Endothelial cell of umbilical vein (primary cell): ENCODE results near the gene CAMKMT. TPM values are rescaled to one million over a fixed set of nuclear protein-coding genes. Genes with fewer than 3 reads are reported as not detected.

ENCODE experiments used
- BruUV-seq: library from RNA; stranded (reverse); fragments of 400-500 nt; replicated peaks from 2 replicates; lab custom pipeline; 2021; lab: Mats Ljungman, UMichigan
- CTCF ChIA-PET: fragments of 300-600, 350-600 bp; sonication (Branson Sonifier 250); formaldehyde crosslinking; loops from one replicate; lab custom pipeline; 2021; ENCODE audit warnings: antibody characterized with exemption, inconsistent platforms; lab: Charles Lee
- POLR2A ChIA-PET: fragments of 300-600, 350-600 bp; sonication (Branson Sonifier 250); formaldehyde crosslinking; loops from one replicate; lab custom pipeline; 2021; ENCODE audit warnings: antibody characterized with exemption, inconsistent platforms; lab: Charles Lee
- DNase-seq: peaks from one replicate; pipeline ENCODE4 v3.0.0-alpha.2; 2011; ENCODE audit warnings: low read depth, low spot score
- FAIRE-seq: peaks from 2 replicates; lab custom pipeline; 2011; peaks lifted over from hg19 to GRCh38; lab: Jason Lieb, UNC
- H2AFZ ChIP-seq: 2 replicates; pipeline ENCODE4 v1.6.0; 2012; ENCODE audit warnings: low read depth, low read length, control low read depth, inconsistent platforms
- H3K27ac ChIP-seq: 2 replicates; pipeline ENCODE4 v1.5.1; 2011; ENCODE audit warnings: low read depth, mild to moderate bottlenecking, control low read depth, low read length, moderate library complexity; ENCODE audit not compliant: insufficient read depth
- H3K27me3 ChIP-seq, 2 experiments: 2 replicates each; pipeline versions ENCODE4 v1.6.0 to v1.6.1; 2011; ENCODE audit warnings: low read length in 2 of 2, mixed read lengths in 1 of 2; ENCODE audit not compliant: control insufficient read depth in 2 of 2, insufficient read depth in 2 of 2
- H3K36me3 ChIP-seq, 2 experiments: 2 replicates in 1 of 2; 3 replicates in 1 of 2; pipeline ENCODE4 v1.5.1; 2011; ENCODE audit warnings: low read length in 2 of 2, mild to moderate bottlenecking in 1 of 2, moderate library complexity in 1 of 2; ENCODE audit not compliant: control insufficient read depth in 2 of 2, insufficient read depth in 2 of 2; ENCODE audit errors: extremely low read depth in 1 of 2
- H3K4me1 ChIP-seq: 3 replicates; pipeline ENCODE4 v1.5.1; 2011; ENCODE audit warnings: mild to moderate bottlenecking, low read length; ENCODE audit not compliant: control insufficient read depth, insufficient read depth; ENCODE audit errors: extremely low read depth
- H3K4me2 ChIP-seq: 2 replicates; pipeline ENCODE4 v1.6.1; 2011; ENCODE audit warnings: low read length, control low read depth, mixed read lengths; ENCODE audit not compliant: insufficient read depth
- H3K4me3 ChIP-seq, 3 experiments: fragments of 200-600 bp in 1 of 3; sonication (generic), shearing (Covaris generic) in 1 of 3; replicated peaks in 1 of 3; 2 replicates each; pipeline ENCODE4 v1.5.1; 2011 to 2016; ENCODE audit warnings: control low read depth in 3 of 3, low read length in 3 of 3, mild to moderate bottlenecking in 2 of 3, inconsistent platforms in 1 of 3, low read depth in 1 of 3, moderate library complexity in 1 of 3; ENCODE audit not compliant: insufficient read depth in 1 of 3
- H3K79me2 ChIP-seq: 2 replicates; pipeline ENCODE4 v1.6.0; 2012; ENCODE audit warnings: low read length, inconsistent platforms; ENCODE audit not compliant: control insufficient read depth, insufficient read depth
- H3K9ac ChIP-seq: replicated peaks from 2 replicates; pipeline ENCODE3; 2011; ENCODE audit warnings: low read length, control low read depth; ENCODE audit not compliant: insufficient read depth; ENCODE audit errors: extremely low read depth
- H3K9me1 ChIP-seq: replicated peaks from 3 replicates; pipeline ENCODE4 v1.6.0; 2011; ENCODE audit warnings: mild to moderate bottlenecking, low read length; ENCODE audit not compliant: control insufficient read depth, insufficient read depth; ENCODE audit errors: extremely low read depth
- H3K9me3 ChIP-seq: replicated peaks from 2 replicates; pipeline ENCODE4 v1.5.1; 2012; ENCODE audit warnings: low read length, inconsistent platforms; ENCODE audit not compliant: control insufficient read depth, insufficient read depth
- H4K20me1 ChIP-seq: replicated peaks from 2 replicates; pipeline ENCODE3; 2011; ENCODE audit warnings: mild to moderate bottlenecking, low read length; ENCODE audit not compliant: control insufficient read depth, insufficient read depth; ENCODE audit errors: extremely low read depth
- CTCF ChIP-seq, 2 donors: IDR thresholded peaks; 1 replicate in 1 of 2; 2 replicates in 1 of 2; pipeline ENCODE4 v1.5.1; 2011; ENCODE audit warnings: low read length in 2 of 2, mild to moderate bottlenecking in 2 of 2, moderate library complexity in 2 of 2, control low read depth in 1 of 2, inconsistent platforms in 1 of 2, low read depth in 1 of 2; ENCODE audit not compliant: insufficient read depth in 1 of 2; ENCODE audit errors: extremely low read depth in 1 of 2
- EZH2 ChIP-seq: IDR thresholded peaks from 2 replicates; pipeline ENCODE4 v1.6.1; 2012; ENCODE audit warnings: borderline replicate concordance, low read depth, mild to moderate bottlenecking, moderate library complexity, low read length, inconsistent platforms; ENCODE audit not compliant: severe bottlenecking
- FOS ChIP-seq: IDR thresholded peaks from 2 replicates; pipeline ENCODE4 v1.6.1; 2011; ENCODE audit warnings: mild to moderate bottlenecking, low read length, moderate library complexity, borderline replicate concordance; ENCODE audit not compliant: insufficient read depth
- GATA2 ChIP-seq: IDR thresholded peaks from 2 replicates; pipeline ENCODE4 v1.7.0; 2011; ENCODE audit warnings: low read depth, mild to moderate bottlenecking, moderate library complexity, mixed read lengths, low read length; ENCODE audit not compliant: insufficient read length, insufficient read depth
- JUN ChIP-seq: IDR thresholded peaks from 2 replicates; pipeline ENCODE4 v1.6.1; 2011; ENCODE audit warnings: borderline replicate concordance, low read depth; ENCODE audit not compliant: insufficient read length, insufficient read depth
- MYC ChIP-seq: IDR thresholded peaks from one replicate; pipeline ENCODE4 v1.6.1; 2011; ENCODE audit warnings: mild to moderate bottlenecking, low read depth, low read length
- POLR2A ChIP-seq: IDR thresholded peaks from 2 replicates; pipeline ENCODE4 v1.6.1; 2012; ENCODE audit warnings: low read depth, mild to moderate bottlenecking, control low read depth, low read length
- POLR2AphosphoS5 ChIP-seq: IDR thresholded peaks from 2 replicates; pipeline ENCODE4 v1.6.1; 2012; ENCODE audit warnings: low read depth, mild to moderate bottlenecking, control low read depth, low read length, moderate library complexity; ENCODE audit not compliant: insufficient read depth
- dilution Hi-C: fragments of 300-500 bp; cut with MboI; formaldehyde crosslinking; loops from one replicate; pipeline ENCODE4 v1.15.0; 2019; ENCODE audit warnings: low sequenced_read_pairs; ENCODE audit not compliant: extremely low pct_ligation_motif_present
- intact Hi-C: fragments of 100-400 bp; cut with micrococcal nuclease; formaldehyde crosslinking; loops from one replicate; pipeline ENCODE4 v1.10.0; 2022
- polyA plus RNA-seq, 4 experiments: library from polyadenylated mRNA; depleted of rRNA in 3 of 4; stranded (reverse) in 3 of 4; unstranded in 1 of 4; fragments of >200 nt; gene quantifications; 2 replicates each; pipeline versions ENCODE4 v1.2.1 to v1.2.3, GENCODE V29; 2011 to 2012; ENCODE audit warnings: missing spikeins in 1 of 4
- total RNA-seq: library from RNA; stranded (reverse); gene quantifications from 2 replicates; pipeline ENCODE4 v1.2.3, GENCODE V29; 2021
- TF ChIP-seq, protein P1 (sequence below): IDR thresholded peaks from 2 replicates; pipeline ENCODE4 v1.6.1; 2011; ENCODE audit not compliant: insufficient read depth, insufficient read length

CAMKMT gene
- total and polyA plus RNA-seq, 2 donors (not counting 3 experiments of a cell fraction or from before 2014, with no cell fraction given) = 4.1 to 10.7 TPM

DNA sequence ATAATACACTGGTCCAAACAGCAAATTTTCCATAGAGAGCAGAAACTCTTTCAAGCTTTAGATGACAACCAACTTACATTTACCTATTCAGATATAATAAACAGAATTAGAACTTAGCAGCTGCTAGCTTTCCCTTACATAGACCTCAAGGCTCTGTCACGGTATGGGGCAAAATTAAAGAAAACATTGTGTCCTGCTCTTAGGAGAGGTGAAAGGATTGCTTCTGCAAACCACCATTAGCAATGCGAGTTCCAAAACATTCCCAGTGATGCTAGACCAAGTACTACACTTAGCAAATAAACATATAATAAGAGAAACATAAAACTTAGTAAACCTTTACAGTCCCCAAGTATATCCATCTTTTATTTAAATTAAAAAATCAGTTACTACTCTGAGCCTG is 183.3 kb downstream of the CAMKMT start:
- Histone ChIP-seq H3K36me3 (no peaks in the 10 kb centered on the region), H3K4me1 (peaks cover 18% of the 10 kb centered on the region), H3K4me2 (no peak overlapping the region), H3K9me3 (no peaks in the 10 kb centered on the region), H4K20me1 (no peaks in the 10 kb centered on the region), H3K9me1 (no peaks in the 10 kb centered on the region), H3K79me2 (no peaks in the 10 kb centered on the region), H3K4me3 (no peak overlapping the region), H2AFZ (no peak overlapping the region), H3K9ac (no peak overlapping the region), H3K27me3 (no peaks in the 10 kb centered on the region), H3K27ac (no peak overlapping the region)
- DNase-seq = no peak
- intact Hi-C loops = no loop called here
- no peak for FAIRE-seq
- dilution Hi-C loops = no loop called here
- POLR2A ChIA-PET = no interaction called here
- TF ChIP-seq JUN = no peak
- TF ChIP-seq FOS = no peak
- TF ChIP-seq, protein P1, sequence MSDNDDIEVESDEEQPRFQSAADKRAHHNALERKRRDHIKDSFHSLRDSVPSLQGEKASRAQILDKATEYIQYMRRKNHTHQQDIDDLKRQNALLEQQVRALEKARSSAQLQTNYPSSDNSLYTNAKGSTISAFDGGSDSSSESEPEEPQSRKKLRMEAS = no peak
- TF ChIP-seq POLR2AphosphoS5 = no peak
- TF ChIP-seq GATA2 = no peak
- no peak for TF ChIP-seq EZH2
- no peak for TF ChIP-seq CTCF (IDR thresholded peaks at IDR 0.05; ENCODE audit: extremely low read depth in 1 of 2, insufficient read depth in 1 of 2, low read depth in 1 of 2, low read length in 2 of 2)
- no peak for TF ChIP-seq POLR2A
- no peak for TF ChIP-seq MYC
- CTCF ChIA-PET = interaction anchor here (0.6 to 1.8 kb wide), 3 partner anchors 16 to 1027 kb away, joined by 3 to 9 read pairs (median 4); no protein-coding TSS in a partner anchor
- no TSS peak for BruUV-seq
